Umbilical cord (tissue), 2 donors: Measurements from ENCODE around the gene FGFBP3. TPM values are rescaled to one million over a fixed set of nuclear protein-coding genes. Genes with fewer than 3 reads are reported as not detected.

Experiments used
- DNase-seq: peaks from one replicate; pipeline ENCODE4 v3.0.0-alpha.2; 2015; ENCODE audit warnings: low spot score
- total RNA-seq: library from RNA; depleted of rRNA; stranded (reverse); fragments of >200 nt; gene quantifications from one replicate; pipeline ENCODE4 v1.2.3, GENCODE V29; 2014; ENCODE audit warnings: low replicate concordance; ENCODE audit not compliant: insufficient read depth

Gene FGFBP3, protein sequence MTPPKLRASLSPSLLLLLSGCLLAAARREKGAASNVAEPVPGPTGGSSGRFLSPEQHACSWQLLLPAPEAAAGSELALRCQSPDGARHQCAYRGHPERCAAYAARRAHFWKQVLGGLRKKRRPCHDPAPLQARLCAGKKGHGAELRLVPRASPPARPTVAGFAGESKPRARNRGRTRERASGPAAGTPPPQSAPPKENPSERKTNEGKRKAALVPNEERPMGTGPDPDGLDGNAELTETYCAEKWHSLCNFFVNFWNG
- 1.2 TPM for total RNA-seq

GRCh38 chr10:91909117-91909677 is at the start of gene FGFBP3:
Gene FGFBP3, minus strand, starts transcription at chr10:91909486. Its CDS starts 517 bp downstream, at chr10:91908969.
- peak; percentile 81 for DNase-seq

DNA sequence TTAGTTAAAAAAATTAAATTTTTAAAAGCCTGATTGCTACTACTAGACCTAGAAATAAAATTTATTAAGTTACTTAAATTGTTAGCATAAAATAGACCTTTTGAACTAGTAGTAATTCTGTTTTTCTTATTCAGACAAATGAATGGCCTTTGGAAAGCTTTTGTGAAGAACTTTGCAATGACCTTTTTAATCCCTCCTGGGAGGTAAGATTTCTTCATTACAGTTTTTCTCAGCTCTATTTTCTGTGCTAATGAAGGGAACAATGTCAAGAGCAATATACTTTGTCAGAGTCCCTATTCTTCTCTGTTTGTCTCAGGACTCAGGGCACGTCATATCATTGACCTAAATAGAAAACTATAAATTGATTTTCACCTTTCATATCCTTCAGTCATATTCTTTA is 47.8 kb upstream of the FGFBP3 start:
- no peak for DNase-seq

GRCh38 chr10:91955114-91955513 is 45.8 kb upstream of the FGFBP3 start:
- DNase-seq: no peak

DNA sequence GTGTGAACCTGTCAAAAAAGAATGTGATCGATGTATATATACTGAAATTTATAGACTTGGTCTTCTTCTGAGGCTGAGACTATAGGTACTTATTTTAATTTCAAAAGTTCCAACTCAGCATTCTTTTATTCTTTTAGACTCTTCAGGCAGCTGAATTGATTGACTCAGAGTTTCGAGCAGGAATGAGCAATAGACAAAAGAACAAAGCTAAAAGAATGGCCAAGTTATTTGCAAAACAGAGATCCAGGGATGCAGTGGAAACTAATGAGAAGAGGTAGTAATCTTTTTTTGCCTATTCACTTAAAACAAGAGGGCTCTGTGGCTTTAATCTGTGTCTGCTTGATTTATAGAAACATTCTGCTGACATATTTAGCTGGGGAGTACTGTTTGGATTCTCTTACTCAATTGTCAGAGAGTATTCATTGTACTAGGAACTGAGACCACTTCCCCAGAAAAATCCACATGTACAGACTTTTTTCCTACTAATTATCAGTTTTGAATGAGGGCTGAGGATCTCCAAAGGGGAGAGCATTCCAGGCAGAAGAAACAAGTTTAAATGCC is 44.4 kb upstream of the FGFBP3 start:
- DNase-seq: no peak

GRCh38 chr10:91944880-91945630 is 35.8 kb upstream of the FGFBP3 start:
- DNase-seq: no peak

DNA sequence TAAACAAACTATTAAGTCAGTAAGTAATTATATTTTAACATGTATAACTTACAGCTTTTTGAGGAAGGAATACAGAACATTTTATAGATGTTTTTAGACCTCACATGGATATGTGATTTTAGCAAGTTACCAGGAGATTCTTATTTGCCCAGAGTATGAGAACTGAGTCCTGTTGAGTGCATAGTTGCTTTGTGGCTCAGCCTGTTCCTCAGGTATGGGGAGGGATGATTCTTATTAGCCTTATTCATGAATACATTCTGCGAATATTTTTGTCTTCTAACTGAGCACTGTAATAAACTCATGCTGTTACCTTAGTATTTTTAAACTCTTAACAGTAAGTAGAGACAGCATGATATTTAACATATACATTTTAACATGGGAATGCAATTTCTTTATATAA is 32.1 kb upstream of the FGFBP3 start:
- DNase-seq: peak; percentile 5

DNA sequence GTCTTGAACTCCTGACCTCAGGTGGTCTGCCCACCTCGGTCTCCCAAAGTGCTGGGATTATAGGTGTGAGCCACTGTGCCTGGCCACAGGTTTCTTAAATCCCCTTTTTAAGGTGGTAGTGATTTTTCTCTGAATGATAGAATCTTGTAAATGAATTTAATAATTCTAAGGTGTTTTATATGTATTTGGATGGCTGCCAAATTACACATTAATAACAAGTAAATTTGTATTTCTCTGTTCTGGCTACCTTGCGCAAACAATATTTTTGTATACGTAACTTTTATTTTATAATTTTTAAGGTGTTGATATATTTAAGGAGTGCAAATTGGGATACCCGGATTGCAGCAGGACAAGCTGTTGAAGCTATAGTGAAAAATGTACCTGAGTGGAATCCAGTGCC is 30.4 kb upstream of the FGFBP3 start:
- DNase-seq: no peak

DNA sequence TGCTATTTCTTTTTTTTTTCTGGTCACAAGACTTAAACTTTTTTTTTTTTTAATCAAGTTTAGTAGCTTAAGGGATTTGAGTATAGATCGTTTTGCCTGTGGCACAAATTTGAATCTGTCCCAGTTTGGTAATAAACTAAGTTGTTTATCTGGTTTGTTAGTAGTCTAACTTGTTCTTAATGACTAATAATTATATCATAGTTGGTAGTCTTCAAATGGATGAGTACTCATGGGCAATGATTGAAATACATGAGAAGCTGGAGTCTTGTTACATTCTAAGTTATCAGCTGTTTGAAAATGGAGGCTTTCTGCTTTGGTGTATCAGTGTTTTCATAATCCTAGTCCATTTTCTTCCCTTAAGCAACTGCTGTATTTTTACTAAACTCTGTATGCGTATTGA is 26.6 kb upstream of the FGFBP3 start:
- DNase-seq: no peak

- DNase-seq: no peak
Measured at GRCh38 chr10:91932737-91933136, 23.5 kb upstream of the FGFBP3 start.

DNA sequence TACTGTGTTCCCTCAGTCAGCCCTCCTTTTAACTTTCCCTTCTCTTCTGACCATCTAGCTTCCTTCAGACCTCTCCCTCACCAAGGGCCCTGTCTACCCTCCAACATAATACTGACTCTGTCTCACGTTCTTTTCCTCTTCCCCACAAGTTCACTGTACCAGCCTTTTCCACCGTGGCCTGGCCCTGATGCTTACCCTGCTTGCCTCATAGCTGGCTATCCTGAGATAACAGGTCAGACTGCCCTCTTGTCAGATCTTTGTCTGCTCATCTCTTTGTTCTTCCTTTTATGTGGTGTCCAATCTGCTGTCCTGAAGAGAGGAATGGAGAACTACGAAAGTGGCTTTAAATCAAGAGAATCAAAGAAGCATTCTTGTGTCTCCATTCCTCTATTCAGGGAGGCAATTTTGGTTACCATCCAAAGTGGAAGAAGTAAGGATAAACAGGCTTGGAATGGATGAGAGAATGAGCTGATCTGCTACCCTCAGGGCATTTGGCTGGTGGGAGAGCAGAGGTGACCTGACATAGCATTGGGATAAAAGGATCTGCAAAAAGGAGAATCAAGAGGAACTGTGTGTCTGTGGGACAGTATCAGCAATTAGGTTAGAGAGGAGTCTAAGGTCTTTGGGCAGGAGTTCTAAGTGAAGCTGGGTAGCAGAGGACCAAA is 22.4 kb upstream of the FGFBP3 start:
- no peak for DNase-seq

DNA sequence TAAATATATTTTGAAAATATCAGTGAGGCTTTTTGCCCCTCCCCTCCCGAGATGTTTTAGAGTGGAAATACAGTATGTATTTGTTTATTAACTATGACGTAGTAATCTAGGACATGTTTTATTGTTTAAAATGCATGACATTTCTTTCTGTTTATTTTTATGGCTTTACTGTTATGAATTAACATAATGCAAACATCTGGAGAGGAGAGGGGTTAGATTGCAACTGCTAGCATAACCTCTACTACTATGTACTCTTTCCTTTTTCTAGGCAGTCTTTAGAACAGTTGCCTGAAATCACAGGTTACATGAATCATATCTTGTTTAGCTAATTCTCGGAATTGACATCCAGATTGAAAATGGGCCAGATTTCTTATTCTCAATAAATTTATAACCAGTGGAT is 21.7 kb upstream of the FGFBP3 start:
- no peak for DNase-seq

GRCh38 chr10:91925022-91925320 is 15.7 kb upstream of the FGFBP3 start:
- DNase-seq: no peak

- DNase-seq: peak; percentile 19
Measured at GRCh38 chr10:91924212-91925021, 15.1 kb upstream of the FGFBP3 start.

DNA sequence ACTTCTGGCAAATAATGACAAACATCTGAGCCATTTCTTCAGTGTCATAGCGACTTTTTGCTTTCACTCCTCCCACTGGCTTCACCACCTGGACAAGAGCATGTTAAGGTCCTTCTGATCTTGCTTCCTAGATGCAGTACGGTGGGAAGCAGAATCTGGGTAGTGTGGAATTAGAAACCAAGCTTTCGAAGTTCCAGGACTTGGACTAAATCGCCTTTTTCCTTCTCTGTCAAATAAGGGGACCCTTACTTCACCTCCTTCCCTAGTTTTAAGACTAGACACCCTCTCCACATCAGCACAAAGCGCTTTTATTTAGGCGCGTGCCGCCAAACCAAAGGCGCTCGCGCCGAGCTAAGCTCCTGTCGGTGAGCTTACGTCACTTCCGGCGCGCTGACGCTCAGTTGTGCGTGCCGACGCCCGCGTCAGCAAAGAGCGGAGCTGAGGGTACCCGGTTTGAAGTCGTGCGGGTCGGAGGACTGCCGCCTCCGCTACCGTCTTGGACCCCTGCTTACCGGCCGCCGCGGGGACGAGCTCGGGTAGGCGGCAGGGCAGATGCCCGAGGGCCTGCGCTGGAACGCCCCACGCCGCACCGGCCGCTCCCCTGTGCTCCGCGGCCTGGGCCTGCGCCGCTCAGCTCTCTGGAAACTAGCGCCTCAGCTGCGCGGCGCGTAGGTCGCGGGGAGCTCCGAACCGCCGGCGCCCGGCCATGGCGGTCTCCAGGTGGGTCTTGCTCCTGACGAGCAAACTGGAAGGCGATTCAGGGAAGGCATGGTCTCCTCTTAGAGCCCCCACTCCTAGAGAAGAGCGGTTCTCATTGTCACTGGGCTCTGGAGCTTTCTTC is 14.3 kb upstream of the FGFBP3 start, which contains the start of gene BTAF1:
TSS of gene BTAF1 (plus strand) at position 400 of the 841 bp plus-strand sequence. CDS start at position 707, 307 bp downstream.
- DNase-seq: peak; percentile 96

- DNase-seq: no peak
Measured at GRCh38 chr10:91919651-91920050, 10.4 kb upstream of the FGFBP3 start.

GRCh38 chr10:91910467-91910866 is 1.2 kb upstream of the FGFBP3 start:
- no peak for DNase-seq

- peak; percentile 83 for DNase-seq
Measured at GRCh38 chr10:91908337-91909116, 759 bp downstream of the FGFBP3 start.

DNA sequence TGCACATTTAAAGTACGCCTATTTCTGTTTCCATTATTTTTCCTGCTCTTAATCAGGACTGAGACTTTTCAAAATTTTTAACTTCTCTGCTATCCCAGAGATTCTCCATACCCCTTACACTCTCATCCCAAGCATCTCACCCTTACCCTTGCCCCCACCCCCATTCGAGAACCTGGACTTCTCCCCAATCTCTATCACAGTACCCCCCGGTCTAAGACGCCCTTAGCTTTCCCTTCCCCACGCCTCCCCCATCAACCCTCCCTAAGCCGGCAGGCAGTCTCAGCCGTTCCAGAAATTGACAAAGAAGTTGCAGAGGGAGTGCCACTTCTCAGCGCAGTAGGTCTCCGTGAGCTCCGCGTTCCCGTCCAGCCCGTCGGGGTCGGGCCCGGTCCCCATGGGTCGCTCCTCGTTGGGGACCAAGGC is 1.4 kb downstream of the FGFBP3 start:
- no peak for DNase-seq

GRCh38 chr10:91907033-91907594 is 2.2 kb downstream of the FGFBP3 start:
- DNase-seq: no peak
